K562 (cell line): ENCODE data around the gene ZNF71. TPM values are rescaled to one million over a fixed set of nuclear protein-coding genes. Genes with fewer than 3 reads are reported as not detected.

ENCODE experiments used
- ATAC-seq: fragments of 200-7000 bp; cut with Tn5 transposase; 3 replicates; pipeline ENCODE4 v1.9.1; 2020; ENCODE audit warnings: moderate library complexity
- BruUV-seq: library from RNA; stranded (reverse); fragments of 400-500 nt; replicated peaks from 2 replicates; lab custom pipeline; 2021; lab: Mats Ljungman, UMichigan
- CTCF ChIA-PET: fragments of 300-600 bp; formaldehyde crosslinking; extraction: SDS; loops from one replicate; lab custom pipeline; 2021; ENCODE audit warnings: low intra/inter-chr PET ratio; lab: Yijun Ruan, JAX
- POLR2A ChIA-PET: fragments of 300-600, 350-650 bp; sonication (Branson Sonifier 250); formaldehyde crosslinking; extraction: SDS; loops from one replicate; lab custom pipeline; 2021; ENCODE audit warnings: antibody characterized with exemption, inconsistent platforms; lab: Yijun Ruan, JAX
- DNase-seq, 4 experiments: peaks; one replicate each; pipeline versions ENCODE4 v3.0.0 to v3.0.0-alpha.2; 2011 to 2018; ENCODE audit warnings: low spot score in 3 of 4, mixed read lengths in 3 of 4; ENCODE audit errors: extremely low read depth in 1 of 4
- FAIRE-seq: peaks from 2 replicates; lab custom pipeline; 2011; peaks lifted over from hg19 to GRCh38; lab: Jason Lieb, UNC
- H2AFZ ChIP-seq: 2 replicates; pipeline ENCODE4 v1.6.0; 2011; ENCODE audit warnings: low read depth, low read length, control low read depth, inconsistent platforms
- H3K27ac ChIP-seq: fragments of 200-600 bp; 3 replicates; pipeline ENCODE4 v1.8.0; 2011; ENCODE audit warnings: low read depth, mild to moderate bottlenecking, control low read depth, inconsistent platforms, low read length, moderate library complexity, mixed read lengths; ENCODE audit errors: extremely low read depth
- H3K27me3 ChIP-seq, 2 experiments: fragments of 300-600 bp in 1 of 2; 2 replicates in 1 of 2; 3 replicates in 1 of 2; pipeline versions ENCODE4 v1.6.0 to v1.8.0; 2011; ENCODE audit warnings: inconsistent platforms in 2 of 2, low read length in 2 of 2, mild to moderate bottlenecking in 1 of 2, mixed read lengths in 1 of 2, moderate library complexity in 1 of 2; ENCODE audit not compliant: control insufficient read depth in 2 of 2, insufficient read depth in 2 of 2
- H3K36me3 ChIP-seq: fragments of 300-600 bp; 3 replicates; pipeline ENCODE4 v1.8.0; 2011; ENCODE audit warnings: mild to moderate bottlenecking, low read length, inconsistent platforms; ENCODE audit not compliant: control insufficient read depth, insufficient read depth
- H3K4me1 ChIP-seq, 2 experiments: fragments of 200-600 bp in 1 of 2; replicated peaks in 1 of 2; 2 replicates in 1 of 2; 3 replicates in 1 of 2; pipeline versions ENCODE4 v1.5.1 to v1.8.0; 2011; ENCODE audit warnings: inconsistent platforms in 2 of 2, low read length in 2 of 2, mild to moderate bottlenecking in 1 of 2, mixed read lengths in 1 of 2, moderate library complexity in 1 of 2; ENCODE audit not compliant: control insufficient read depth in 2 of 2, insufficient read depth in 2 of 2
- H3K4me2 ChIP-seq: 2 replicates; pipeline ENCODE4 v1.6.1; 2011; ENCODE audit warnings: low read length, control low read depth, inconsistent platforms, mixed read lengths; ENCODE audit not compliant: insufficient read depth
- H3K4me3 ChIP-seq: fragments of 200-600 bp; sonication (generic), shearing (Covaris generic); 2 replicates; pipeline ENCODE4 v1.5.1; 2016; ENCODE audit warnings: control low read depth, inconsistent platforms
- H3K79me2 ChIP-seq: fragments of 200-600 bp; 3 replicates; pipeline ENCODE4 v1.8.0; 2011; ENCODE audit warnings: low read length, inconsistent platforms; ENCODE audit not compliant: control insufficient read depth, insufficient read depth
- H3K9ac ChIP-seq, 2 experiments: 2 replicates each; pipeline versions ENCODE4 v1.6.0 to v1.6.1; 2011; ENCODE audit warnings: low read depth in 2 of 2, low read length in 2 of 2, control low read depth in 1 of 2, inconsistent platforms in 1 of 2, mild to moderate bottlenecking in 1 of 2, mixed read lengths in 1 of 2; ENCODE audit not compliant: insufficient read depth in 1 of 2
- H3K9me1 ChIP-seq: one replicate; pipeline ENCODE4 v1.6.0; 2011; ENCODE audit warnings: inconsistent platforms, mild to moderate bottlenecking, low read length, moderate library complexity; ENCODE audit not compliant: control insufficient read depth, insufficient read depth
- H3K9me3 ChIP-seq: replicated peaks from 2 replicates; pipeline ENCODE4 v1.5.1; 2011; ENCODE audit warnings: low read depth, low read length, inconsistent platforms; ENCODE audit not compliant: control insufficient read depth, insufficient read depth
- H4K20me1 ChIP-seq: replicated peaks from 2 replicates; pipeline ENCODE4 v1.6.1; 2011; ENCODE audit warnings: low read length, inconsistent platforms, mixed read lengths; ENCODE audit not compliant: control insufficient read depth, insufficient read depth
- ATF1 ChIP-seq, 2 experiments: fragments of 450-650 bp in 1 of 2; IDR thresholded peaks; 2 replicates each; pipeline ENCODE4 v1.6.1; 2016; ENCODE audit warnings: missing compliant biosample characterization in 1 of 2, missing genetic modification characterization in 1 of 2
- DLX4 ChIP-seq: fragments of 250-450 bp; sonication (Bioruptor Pico); IDR thresholded peaks from 2 replicates; pipeline ENCODE4 v1.6.1; 2021; ENCODE audit warnings: mild to moderate bottlenecking
- DNMT1 ChIP-seq: fragments of 450-650 bp; IDR thresholded peaks from 2 replicates; pipeline ENCODE4 v1.6.1; 2016; ENCODE audit warnings: antibody characterized with exemption, mild to moderate bottlenecking
- GABPB2 ChIP-seq: fragments of 250-450 bp; sonication (Bioruptor Pico); conservative IDR thresholded peaks from 2 replicates; pipeline ENCODE4 v1.5.1; 2021; ENCODE audit warnings: mild to moderate bottlenecking
- GTF2A2 ChIP-seq: IDR thresholded peaks from 2 replicates; pipeline ENCODE4 v1.6.1; 2016; ENCODE audit warnings: mild to moderate bottlenecking, missing genetic modification characterization, missing compliant biosample characterization
- HCFC1 ChIP-seq: IDR thresholded peaks from 2 replicates; pipeline ENCODE4 v1.6.1; 2012; ENCODE audit warnings: low read depth, low read length, improper control_type of control experiment
- MAZ ChIP-seq, 2 experiments: fragments of 450-650 bp in 1 of 2; sonication (generic) in 1 of 2; formaldehyde crosslinking; IDR thresholded peaks in 1 of 2; conservative IDR thresholded peaks in 1 of 2; 2 replicates each; pipeline versions ENCODE4 v1.4.0 to v1.5.0; 2020; ENCODE audit warnings: mild to moderate bottlenecking in 1 of 2, missing genetic modification reagents in 1 of 2
- MYBL2 ChIP-seq, 2 experiments: fragments of 450-650 bp in 1 of 2; sonication (generic) in 1 of 2; formaldehyde crosslinking in 1 of 2; IDR thresholded peaks; 2 replicates each; pipeline versions ENCODE4 v1.6.1 to v1.8.1; 2017 to 2022; ENCODE audit warnings: borderline replicate concordance in 1 of 2, inconsistent platforms in 1 of 2, low read depth in 1 of 2, mild to moderate bottlenecking in 1 of 2, missing genetic modification reagents in 1 of 2, moderate library complexity in 1 of 2
- NR2C1 ChIP-seq, 2 experiments: fragments of 450-650 bp; IDR thresholded peaks; 2 replicates each; pipeline ENCODE4 v1.6.1; 2017; ENCODE audit warnings: mild to moderate bottlenecking in 2 of 2, antibody characterized with exemption in 1 of 2, inconsistent platforms in 1 of 2, missing compliant biosample characterization in 1 of 2, missing genetic modification characterization in 1 of 2
- NRF1 ChIP-seq, 2 experiments: fragments of 450-650 bp; IDR thresholded peaks in 1 of 2; conservative IDR thresholded peaks in 1 of 2; 2 replicates each; pipeline ENCODE4 v1.6.1; 2014; ENCODE audit warnings: mild to moderate bottlenecking in 2 of 2
- SETDB1 ChIP-seq: IDR thresholded peaks from one replicate; pipeline ENCODE4 v1.6.1; 2012; ENCODE audit warnings: low read length, control low read depth, inconsistent platforms
- ZBTB2 ChIP-seq: fragments of 450-650 bp; IDR thresholded peaks from 2 replicates; pipeline ENCODE4 v1.6.1; 2016; ENCODE audit warnings: antibody characterized with exemption
- ZKSCAN1 ChIP-seq: fragments of 150-350 bp; IDR thresholded peaks from 2 replicates; pipeline ENCODE4 v1.6.1; 2016; ENCODE audit warnings: low read depth, low read length
- ZNF121 ChIP-seq: sonication (generic); formaldehyde crosslinking; conservative IDR thresholded peaks from 2 replicates; pipeline ENCODE4 v1.8.0; 2022; ENCODE audit warnings: missing genetic modification reagents
- ZNF583 ChIP-seq: fragments of 250-450 bp; sonication (Bioruptor Pico); IDR thresholded peaks from 2 replicates; pipeline ENCODE4 v1.4.0; 2020
- WGBS: fragments of 100-300 bp; shearing (Covaris generic); methylation state at CpG from one replicate; pipeline ENCODE4 v1.1.6; 2016; ENCODE audit warnings: low coverage, mixed read lengths; ENCODE audit not compliant: insufficient coverage; ENCODE audit errors: missing lambda C conversion rate; 5-methylcytosine and 5-hydroxymethylcytosine counted together
- in situ Hi-C: fragments of 300-500 bp; cut with MboI; formaldehyde crosslinking; loops from 4 replicates; pipeline ENCODE4 v1.15.0; 2018; ENCODE audit warnings: inconsistent platforms, mixed read lengths
- intact Hi-C: fragments of 100-400 bp; cut with micrococcal nuclease; formaldehyde crosslinking; loops from 2 replicates; pipeline ENCODE4 v1.14.2; 2022
- polyA plus RNA-seq, 8 experiments: library from polyadenylated mRNA; depleted of rRNA in 4 of 8; stranded (reverse) in 5 of 8; unstranded in 3 of 8; fragments of >200 nt; fragmentation: Nextera tagmentation in 2 of 8; fragmentation: Illumina TruSeq in 1 of 8; extraction: Ambion mirVana in 2 of 8; extraction: Trizol in 1 of 8; gene quantifications; 2 replicates each; pipeline versions ENCODE4 v1.2.1 to v1.2.3, GENCODE V29; 2011 to 2014; ENCODE audit warnings: inconsistent platforms in 1 of 8, missing spikeins in 1 of 8
- total RNA-seq, 7 experiments: library from RNA; depleted of rRNA in 6 of 7; stranded (reverse); fragments of >200 nt in 6 of 7; fragmentation: Illumina TruSeq in 2 of 7; extraction: Trizol in 2 of 7; gene quantifications; 2 replicates each; pipeline versions ENCODE4 v1.2.1 to v1.2.3, GENCODE V29; 2011 to 2021; ENCODE audit warnings: low replicate concordance in 1 of 7

The ZNF71 gene
- total and polyA plus RNA-seq, 9 of the 15 experiments (the other 6 are each of a cell fraction or from before 2014, with no cell fraction given), result 0.04 to 0.13 (median 0.06) TPM; not detected in 4

GRCh38 chr19:56671613-56671994 is 76.5 kb downstream of the ZNF71 start, which contains the start of gene ZNF835:
Gene ZNF835 (minus strand): TSS chr19:56671757. CDS start chr19:56665198, 6,559 bp downstream.
- BruUV-seq, result no TSS peak
- no peak within 1 kb of the TSS for H3K9ac ChIP-seq
- no peaks in the 10 kb centered on the region; the same call in 1 of the 2 replicates for H3K9me3 ChIP-seq
- H3K36me3 ChIP-seq, result no peaks in the 10 kb centered on the region
- H3K9me1 ChIP-seq, result no peaks in the 10 kb centered on the region
- H3K27me3 ChIP-seq, result no peaks in the 10 kb centered on the region
- FAIRE-seq (no peak), DNase-seq (peak in 1 of 4 experiments; percentile 4), ATAC-seq (no peak)
- ChIA-PET POLR2A (no interaction called here), CTCF (no interaction called here)
- H4K20me1 ChIP-seq, result no peaks in the 10 kb centered on the region
- H3K4me1 ChIP-seq, result peaks cover 0 to 4% of the 10 kb centered on the region in 2 experiments; a peak in 1 of 5 replicates
- in situ Hi-C loops (no loop called here), intact Hi-C loops (no loop called here)
- H3K79me2 ChIP-seq, result no peaks in the 10 kb centered on the region
- no peak within 1 kb of the TSS for H3K4me3 ChIP-seq
- WGBS, result 21% methylated on average over 28 of the region's 32 CpGs
- no peak within 1 kb of the TSS for H2AFZ ChIP-seq
- H3K27ac ChIP-seq, result no peak within 1 kb of the TSS
- no peak within 1 kb of the TSS for H3K4me2 ChIP-seq
- TF ChIP-seq ZBTB2, result no peak
- no peak for TF ChIP-seq GTF2A2
- peak; percentile 51 to 68; a peak in 3 of 4 replicates for TF ChIP-seq NRF1 (conservative IDR thresholded peaks at IDR 0.05 in 1 of 2, IDR thresholded peaks at IDR 0.05 in 1 of 2)
- TF ChIP-seq HCFC1, result peak; percentile 51
- TF ChIP-seq ATF1 (CRISPR knock-in tag; IDR thresholded peaks at IDR 0.05), result no peak
- no peak for TF ChIP-seq ATF1 (tag; IDR thresholded peaks at IDR 0.05)
- no peak for TF ChIP-seq ZNF121 (CRISPR knock-in tag)
- TF ChIP-seq DLX4, result no peak
- no peak for TF ChIP-seq NR2C1 (IDR thresholded peaks at IDR 0.05)
- TF ChIP-seq NR2C1 (tag; IDR thresholded peaks at IDR 0.05), result no peak
- no peak for TF ChIP-seq DNMT1
- TF ChIP-seq SETDB1, result no peak
- no peak for TF ChIP-seq MYBL2 (IDR thresholded peaks at IDR 0.05; ENCODE audit: low read depth)
- no peak for TF ChIP-seq MYBL2 (CRISPR knock-in tag; IDR thresholded peaks at IDR 0.05; ENCODE audit: borderline replicate concordance)
- peak; percentile 82 for TF ChIP-seq ZKSCAN1
- no peak for TF ChIP-seq MAZ (CRISPR knock-in tag; conservative IDR thresholded peaks at IDR 0.05 in 1 of 2, IDR thresholded peaks at IDR 0.05 in 1 of 2)
- TF ChIP-seq ZNF583, result no peak
- no peak for TF ChIP-seq GABPB2 (CRISPR knock-in tag)
